Measurements from ENCODE around the gene ADORA2B. TPM values are rescaled to one million over a fixed set of nuclear protein-coding genes. Genes with fewer than 3 reads are reported as not detected.

ADORA2B gene
- total and polyA plus RNA-seq, 2 of the 4 experiments (the other 2 are of a cell fraction) = 5.2 to 5.5 TPM

DNA sequence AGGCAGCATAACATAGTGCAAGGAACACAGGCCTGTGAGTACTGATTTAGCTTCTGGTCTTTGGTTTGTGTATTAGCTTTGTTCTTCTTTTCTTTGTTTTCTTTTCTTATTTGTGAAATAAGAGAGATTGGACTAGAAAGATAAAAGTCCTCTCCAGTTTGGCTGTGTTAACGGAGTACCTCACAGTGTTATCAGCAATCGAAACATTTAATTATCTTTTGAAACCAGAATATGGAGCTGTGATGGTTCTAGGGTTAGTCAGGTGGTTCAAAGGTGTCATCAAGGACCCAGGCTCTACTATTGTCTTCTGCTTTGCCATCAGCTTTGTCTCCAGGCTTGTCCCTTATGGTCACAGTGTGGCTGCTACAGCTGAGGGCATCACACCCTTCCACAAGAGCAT lies 25.6 kb downstream of the ADORA2B start:
- Histone ChIP-seq H4K20me1 (ENCODE audit: insufficient read depth, low read length) (no peaks in the 10 kb centered on the region), H3K27ac (ENCODE audit: insufficient read depth, low read length) (no peak overlapping the region), H3K4me3 (ENCODE audit: insufficient read depth, low read depth, low read length) (no peak overlapping the region), H2AK9ac (replicated peaks; ENCODE audit: low read depth, low read length, poor library complexity) (no peak overlapping the region), H3K9me1 (ENCODE audit: insufficient read depth, low read length) (peaks cover 33% of the 10 kb centered on the region), H2BK15ac (ENCODE audit: low read depth, low read length) (no peak overlapping the region), H3K9ac (ENCODE audit: low read depth, low read length) (no peak overlapping the region), H3K9me3 (ENCODE audit: control insufficient read depth, insufficient read depth, low read length) (no peaks in the 10 kb centered on the region), H2BK5ac (ENCODE audit: low read depth, low read length, poor library complexity, severe bottlenecking) (no peak overlapping the region), H3K14ac (replicated peaks; ENCODE audit: low read depth, low read length) (no peak overlapping the region), H2BK120ac (ENCODE audit: low read depth, low read length) (no peak overlapping the region), H3K4ac (ENCODE audit: low read depth, low read length) (no peak overlapping the region), H2BK20ac (ENCODE audit: low read depth, low read length) (no peak overlapping the region), H3K23ac (ENCODE audit: low read depth, low read length) (no peak overlapping the region), H3K27me3 (ENCODE audit: control insufficient read depth, insufficient read depth, low read length) (no peaks in the 10 kb centered on the region), H3K18ac (ENCODE audit: low read depth, low read length) (no peak overlapping the region), H2AK5ac (ENCODE audit: low read depth, low read length) (no peak overlapping the region), H4K5ac (ENCODE audit: low read depth, low read length) (no peak overlapping the region), H4K8ac (ENCODE audit: low read depth in 2 of 2, low read length in 2 of 2) (no peak overlapping the region), H3K4me2 (ENCODE audit: low read depth, low read length) (no peak overlapping the region), H3K79me1 (ENCODE audit: low read depth in 1 of 2, low read length in 2 of 2) (peaks cover 27 to 44% of the 10 kb centered on the region in 2 experiments), H3K4me1 (ENCODE audit: control insufficient read depth, insufficient read depth, low read length) (peaks cover 13% of the 10 kb centered on the region), H3K56ac (ENCODE audit: extremely low read depth, insufficient read depth, low read length) (no peak overlapping the region), H4K91ac (ENCODE audit: insufficient read depth, low read depth, low read length) (no peak overlapping the region), H2AFZ (replicated peaks; ENCODE audit: low read length, poor library complexity) (no peak overlapping the region), H3K36me3 (ENCODE audit: control insufficient read depth, insufficient read depth, low read length) (peaks cover 5% of the 10 kb centered on the region)
- DNase-seq (no peak), ATAC-seq (ENCODE audit: low read depth) (no peak)
- BruUV-seq (replicated peaks) = no TSS peak
- in situ Hi-C loops (cut with MboI; ENCODE audit: low sequenced_read_pairs) = loop anchor here (25.0 kb wide), 1 partner anchor 708 kb away; the partner anchor contains the start of gene PMP22
- intact Hi-C loops (cut with micrococcal nuclease) = no loop called here
- no CpG with 5 or more reads among the region's 2 CpGs for WGBS, 2 experiments (ENCODE audit: extremely low coverage in 2 of 2, insufficient read length in 1 of 2)
- CTCF ChIA-PET = no interaction called here
- POLR2A ChIA-PET (ENCODE audit: unreplicated experiment) = no interaction called here
- dilution Hi-C loops (cut with HindIII; ENCODE audit: low sequenced_read_pairs, unreplicated experiment) = no loop called here
- TF ChIP-seq BHLHE40 (IDR thresholded peaks at IDR 0.05; ENCODE audit: low read depth, low read length) = no peak

Data from IMR-90 (cell line).